DOHH2 (cell line): ENCODE data around the gene MTARC2.
"Not testable (repeated sequence)": the region's sequence is repeated elsewhere in the genome, so short reads cannot be mapped to it uniquely, and the experiment has no call there.

ENCODE experiments used
- H3F3A ChIP-seq: fragments of 200-600 bp; sonication (generic), shearing (Covaris generic); 2 replicates; pipeline ENCODE4 v1.6.0; 2016; ENCODE audit warnings: antibody characterized with exemption, mild to moderate bottlenecking; ENCODE audit not compliant: control insufficient read depth, insufficient read depth
- H3K27ac ChIP-seq: fragments of 200-600 bp; sonication (generic); 2 replicates; pipeline ENCODE4 v1.5.1; 2014; ENCODE audit warnings: low read depth, mild to moderate bottlenecking, low read length, moderate library complexity
- H3K27me3 ChIP-seq: fragments of 200-600 bp; sonication (generic); 2 replicates; pipeline ENCODE4 v1.6.1; 2014; ENCODE audit warnings: mild to moderate bottlenecking, low read length, mixed read lengths; ENCODE audit not compliant: control insufficient read depth
- H3K36me3 ChIP-seq: fragments of 200-600 bp; sonication (generic); 2 replicates; pipeline ENCODE4 v1.6.1; 2014; ENCODE audit warnings: mild to moderate bottlenecking, low read length, moderate library complexity, mixed read lengths; ENCODE audit not compliant: control insufficient read depth
- H3K4me1 ChIP-seq: fragments of 200-600 bp; sonication (generic); 2 replicates; pipeline ENCODE4 v1.6.1; 2014; ENCODE audit warnings: mild to moderate bottlenecking, low read length, mixed read lengths; ENCODE audit not compliant: control insufficient read depth
- H3K4me2 ChIP-seq: fragments of 200-600 bp; sonication (generic); 2 replicates; pipeline ENCODE4 v1.6.0; 2014; ENCODE audit warnings: mild to moderate bottlenecking, low read length, moderate library complexity
- H3K4me3 ChIP-seq: fragments of 200-600 bp; sonication (generic); 2 replicates; pipeline ENCODE4 v1.5.1; 2014; ENCODE audit warnings: mild to moderate bottlenecking, low read length, mixed read lengths
- H3K79me2 ChIP-seq: fragments of 200-600 bp; sonication (generic); 2 replicates; pipeline ENCODE4 v1.6.1; 2014; ENCODE audit warnings: mild to moderate bottlenecking, low read length, mixed read lengths; ENCODE audit not compliant: control insufficient read depth
- H3K9me2 ChIP-seq: fragments of 200-600 bp; sonication (generic); replicated peaks from 2 replicates; pipeline ENCODE4 v1.6.1; 2014; ENCODE audit warnings: mild to moderate bottlenecking, low read length, mixed read lengths; ENCODE audit not compliant: control insufficient read depth
- H3K9me3 ChIP-seq: fragments of 200-600 bp; sonication (generic); 2 replicates; pipeline ENCODE4 v1.6.1; 2014; ENCODE audit warnings: antibody characterized with exemption, low read length, mixed read lengths; ENCODE audit not compliant: control insufficient read depth, insufficient read depth
- H4K20me1 ChIP-seq: fragments of 200-600 bp; sonication (generic); 2 replicates; pipeline ENCODE4 v1.6.0; 2014; ENCODE audit warnings: low read depth, mild to moderate bottlenecking, antibody characterized with exemption, low read length, moderate library complexity; ENCODE audit not compliant: control insufficient read depth, insufficient read depth
- EZH2phosphoT487 ChIP-seq: fragments of 200-600 bp; sonication (generic); IDR thresholded peaks from 2 replicates; pipeline ENCODE4 v1.6.1; 2017; ENCODE audit warnings: borderline replicate concordance, mild to moderate bottlenecking, antibody characterized with exemption, low read length, moderate library complexity, mixed read lengths
- TF ChIP-seq, protein P1 (sequence below): fragments of 200-600 bp; sonication (generic); IDR thresholded peaks from one replicate; pipeline ENCODE4 v1.5.1; 2014; ENCODE audit warnings: antibody characterized with exemption, mild to moderate bottlenecking, low read depth, low read length; ENCODE audit not compliant: poor library complexity, severe bottlenecking

MTARC2 gene

GRCh38 chr1:220732621-220733020 lies 15.5 kb upstream of the MTARC2 start:
- Histone ChIP-seq H3F3A (no peaks in the 10 kb centered on the region), H4K20me1 (no peaks in the 10 kb centered on the region), H3K36me3 (no peaks in the 10 kb centered on the region), H3K4me1 (peaks cover 5% of the 10 kb centered on the region), H3K9me3 (no peaks in the 10 kb centered on the region), H3K27me3 (no peaks in the 10 kb centered on the region), H3K9me2 (no peaks in the 10 kb centered on the region), H3K4me3 (no peak overlapping the region; the same call in 1 of the 2 replicates), H3K4me2 (peak overlapping the region; percentile 30; the same call in 1 of the 2 replicates), H3K79me2 (no peaks in the 10 kb centered on the region), H3K27ac (no peak overlapping the region)
- no peak for TF ChIP-seq EZH2phosphoT487
- TF ChIP-seq, protein P1, sequence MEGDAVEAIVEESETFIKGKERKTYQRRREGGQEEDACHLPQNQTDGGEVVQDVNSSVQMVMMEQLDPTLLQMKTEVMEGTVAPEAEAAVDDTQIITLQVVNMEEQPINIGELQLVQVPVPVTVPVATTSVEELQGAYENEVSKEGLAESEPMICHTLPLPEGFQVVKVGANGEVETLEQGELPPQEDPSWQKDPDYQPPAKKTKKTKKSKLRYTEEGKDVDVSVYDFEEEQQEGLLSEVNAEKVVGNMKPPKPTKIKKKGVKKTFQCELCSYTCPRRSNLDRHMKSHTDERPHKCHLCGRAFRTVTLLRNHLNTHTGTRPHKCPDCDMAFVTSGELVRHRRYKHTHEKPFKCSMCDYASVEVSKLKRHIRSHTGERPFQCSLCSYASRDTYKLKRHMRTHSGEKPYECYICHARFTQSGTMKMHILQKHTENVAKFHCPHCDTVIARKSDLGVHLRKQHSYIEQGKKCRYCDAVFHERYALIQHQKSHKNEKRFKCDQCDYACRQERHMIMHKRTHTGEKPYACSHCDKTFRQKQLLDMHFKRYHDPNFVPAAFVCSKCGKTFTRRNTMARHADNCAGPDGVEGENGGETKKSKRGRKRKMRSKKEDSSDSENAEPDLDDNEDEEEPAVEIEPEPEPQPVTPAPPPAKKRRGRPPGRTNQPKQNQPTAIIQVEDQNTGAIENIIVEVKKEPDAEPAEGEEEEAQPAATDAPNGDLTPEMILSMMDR: no peak

DNA sequence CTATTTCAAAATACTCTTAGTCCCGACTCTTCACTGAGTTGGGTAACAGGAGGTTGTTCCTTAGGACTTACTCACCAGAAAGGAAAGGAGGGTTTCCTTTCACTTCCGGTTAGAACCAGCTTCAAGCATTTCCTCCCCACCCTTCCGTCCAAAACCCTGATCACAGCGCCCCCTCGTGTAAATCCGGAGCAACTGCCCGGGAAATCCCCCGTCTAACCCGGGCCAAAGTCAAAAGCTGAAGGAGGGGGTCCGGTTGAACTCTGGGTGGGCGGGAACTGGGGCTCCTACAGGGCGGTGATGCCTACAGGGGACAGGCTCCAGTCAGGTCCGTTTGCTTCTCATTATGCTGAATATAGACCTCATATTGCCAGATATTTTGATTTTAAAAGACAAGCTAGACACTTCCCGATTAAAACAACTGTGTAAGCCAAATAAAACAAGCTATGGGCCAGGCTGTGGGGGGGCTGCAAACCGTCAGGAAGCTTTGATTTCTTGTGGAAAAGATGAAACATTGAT lies 15.0 kb upstream of the MTARC2 start:
- no peaks in the 10 kb centered on the region for H4K20me1 ChIP-seq
- H3K4me2 ChIP-seq: peak overlapping the region; percentile 30; the same call in 1 of the 2 replicates
- H3K36me3 ChIP-seq: no peaks in the 10 kb centered on the region
- no peaks in the 10 kb centered on the region for H3F3A ChIP-seq
- no peaks in the 10 kb centered on the region for H3K9me3 ChIP-seq
- TF ChIP-seq EZH2phosphoT487: no peak
- TF ChIP-seq, protein P1: peak; percentile 81
- H3K9me2 ChIP-seq: no peaks in the 10 kb centered on the region
- no peak overlapping the region for H3K27ac ChIP-seq
- H3K4me1 ChIP-seq: peaks cover 5% of the 10 kb centered on the region
- H3K4me3 ChIP-seq: peak overlapping the region; percentile 30; the same call in 1 of the 2 replicates
- H3K27me3 ChIP-seq: no peaks in the 10 kb centered on the region
- no peaks in the 10 kb centered on the region for H3K79me2 ChIP-seq

DNA sequence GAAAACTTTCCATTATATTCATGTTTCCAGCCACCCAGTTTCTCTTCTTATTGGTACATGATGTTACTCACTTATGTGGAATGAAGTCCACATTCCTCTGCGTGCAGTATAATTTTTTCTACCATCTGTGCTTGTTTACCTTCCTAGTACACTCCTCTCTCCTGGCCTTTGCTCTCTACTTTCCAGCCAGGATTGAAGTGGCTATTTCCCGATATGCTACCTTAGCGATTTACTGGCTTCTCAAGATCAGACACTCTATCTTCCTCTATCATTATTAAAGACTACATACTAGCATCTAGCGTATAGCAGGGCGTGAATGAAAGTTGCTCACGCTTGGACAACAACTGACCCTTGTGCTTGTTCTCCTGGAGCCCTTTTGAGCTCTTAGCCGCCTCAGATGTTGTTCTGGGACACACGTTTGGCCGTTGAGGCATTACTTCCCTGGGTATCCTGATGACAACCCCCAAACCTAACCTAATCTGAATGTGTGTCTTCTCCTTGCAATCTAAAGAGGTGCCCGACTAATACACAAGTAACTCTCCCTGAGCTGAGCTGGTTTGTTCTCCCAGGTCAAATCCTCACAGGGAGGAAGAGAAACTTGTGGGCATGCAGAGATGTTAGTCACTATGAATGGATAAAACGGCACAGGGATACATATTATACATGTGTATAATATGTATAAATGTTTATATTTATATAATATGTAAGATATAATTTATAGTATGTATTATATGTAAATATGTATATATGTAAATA lies 13.4 kb upstream of the MTARC2 start:
- no peaks in the 10 kb centered on the region for H3K9me2 ChIP-seq
- H4K20me1 ChIP-seq: no peaks in the 10 kb centered on the region
- no peaks in the 10 kb centered on the region for H3K79me2 ChIP-seq
- no peaks in the 10 kb centered on the region for H3K9me3 ChIP-seq
- no peak overlapping the region for H3K4me2 ChIP-seq
- no peaks in the 10 kb centered on the region for H3K27me3 ChIP-seq
- H3K27ac ChIP-seq: no peak overlapping the region
- no peaks in the 10 kb centered on the region for H3F3A ChIP-seq
- H3K4me3 ChIP-seq: no peak overlapping the region
- no peaks in the 10 kb centered on the region for H3K36me3 ChIP-seq
- TF ChIP-seq EZH2phosphoT487: no peak
- TF ChIP-seq, protein P1: no peak
- H3K4me1 ChIP-seq: peaks cover 5% of the 10 kb centered on the region

DNA sequence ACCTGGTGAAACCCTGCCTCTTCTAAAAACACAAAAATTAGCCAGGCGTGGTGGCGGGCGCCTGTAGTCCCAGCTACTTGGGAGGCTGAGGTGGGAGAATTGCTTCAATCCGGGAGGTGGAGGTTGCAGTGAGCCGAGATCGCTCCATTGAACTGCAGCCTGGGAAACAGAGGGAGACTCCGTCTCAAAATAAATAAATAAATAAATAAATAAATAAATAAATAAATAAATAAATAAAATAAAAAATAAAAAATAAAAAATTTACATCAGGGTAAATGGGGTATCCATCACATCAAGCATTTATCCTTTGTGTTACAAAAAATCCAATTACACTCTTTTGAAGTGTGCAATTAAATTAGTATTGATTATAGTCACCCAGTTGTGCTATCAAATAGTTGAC lies 11.8 kb upstream of the MTARC2 start:
- not testable (repeated sequence) for H3K27ac ChIP-seq, H3K27me3 ChIP-seq, H4K20me1 ChIP-seq, H3K4me2 ChIP-seq, H3K9me2 ChIP-seq, H3K9me3 ChIP-seq, H3K79me2 ChIP-seq, H3K4me3 ChIP-seq, H3K36me3 ChIP-seq, H3F3A ChIP-seq, H3K4me1 ChIP-seq
